Liver (tissue), 3 donors: ENCODE measurements around the gene HOXD8.

Experiments used
- EGR1 ChIP-seq, 2 donors: IDR thresholded peaks; 2 replicates each; pipeline ENCODE4 v1.6.1; 2016 to 2018; ENCODE audit warnings: antibody characterized with exemption in 2 of 2, low read depth in 2 of 2
- SP1 ChIP-seq: IDR thresholded peaks from 2 replicates; pipeline ENCODE4 v1.6.1; 2018; ENCODE audit warnings: antibody characterized with exemption, mild to moderate bottlenecking
- TF ChIP-seq, protein P1 (sequence below): fragments of 150-350 bp; IDR thresholded peaks from 2 replicates; pipeline ENCODE4 v1.5.1; 2017; ENCODE audit warnings: improper control_type of control experiment, low read depth, low read length; ENCODE audit not compliant: missing input control
- donor health status: healthy.
- donor health status: healthy.

- TF ChIP-seq, protein P1, sequence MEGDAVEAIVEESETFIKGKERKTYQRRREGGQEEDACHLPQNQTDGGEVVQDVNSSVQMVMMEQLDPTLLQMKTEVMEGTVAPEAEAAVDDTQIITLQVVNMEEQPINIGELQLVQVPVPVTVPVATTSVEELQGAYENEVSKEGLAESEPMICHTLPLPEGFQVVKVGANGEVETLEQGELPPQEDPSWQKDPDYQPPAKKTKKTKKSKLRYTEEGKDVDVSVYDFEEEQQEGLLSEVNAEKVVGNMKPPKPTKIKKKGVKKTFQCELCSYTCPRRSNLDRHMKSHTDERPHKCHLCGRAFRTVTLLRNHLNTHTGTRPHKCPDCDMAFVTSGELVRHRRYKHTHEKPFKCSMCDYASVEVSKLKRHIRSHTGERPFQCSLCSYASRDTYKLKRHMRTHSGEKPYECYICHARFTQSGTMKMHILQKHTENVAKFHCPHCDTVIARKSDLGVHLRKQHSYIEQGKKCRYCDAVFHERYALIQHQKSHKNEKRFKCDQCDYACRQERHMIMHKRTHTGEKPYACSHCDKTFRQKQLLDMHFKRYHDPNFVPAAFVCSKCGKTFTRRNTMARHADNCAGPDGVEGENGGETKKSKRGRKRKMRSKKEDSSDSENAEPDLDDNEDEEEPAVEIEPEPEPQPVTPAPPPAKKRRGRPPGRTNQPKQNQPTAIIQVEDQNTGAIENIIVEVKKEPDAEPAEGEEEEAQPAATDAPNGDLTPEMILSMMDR = no peak
- TF ChIP-seq EGR1 (IDR thresholded peaks at IDR 0.05; ENCODE audit: low read depth in 2 of 2) (no peak), SP1 (no peak)
Measured at GRCh38 chr2:176137252-176137580, 7.7 kb downstream of the HOXD8 start.
